OCI-LY7 (cell line): Measurements from ENCODE around the gene RXRA. TPM values are rescaled to one million over a fixed set of nuclear protein-coding genes. Genes with fewer than 3 reads are reported as not detected.
A peak's percentile ranks its signal among the peaks of the same experiment; 100 is the strongest.

ENCODE experiments used
- BruUV-seq: library from RNA; stranded (reverse); fragments of 400-500 nt; replicated peaks from 2 replicates; lab custom pipeline; 2021; lab: Mats Ljungman, UMichigan
- CTCF ChIA-PET: fragments of 300-600 bp; sonication (Branson Sonifier 250); formaldehyde crosslinking; loops from one replicate; lab custom pipeline; 2022; ENCODE audit warnings: antibody characterized with exemption; ENCODE audit not compliant: unreplicated experiment; lab: Charles Lee
- POLR2A ChIA-PET: fragments of 300-600 bp; sonication (Branson Sonifier 250); formaldehyde crosslinking; loops from one replicate; lab custom pipeline; 2022; ENCODE audit warnings: antibody characterized with exemption; lab: Charles Lee
- DNase-seq: peaks from one replicate; pipeline ENCODE4 v3.0.0-alpha.2; 2015; ENCODE audit warnings: low spot score
- H2AFZ ChIP-seq: fragments of 200-600 bp; sonication (generic), shearing (Covaris generic); 2 replicates; pipeline ENCODE4 v1.6.1; 2014; ENCODE audit warnings: mild to moderate bottlenecking, antibody characterized with exemption, low read length, moderate library complexity
- H3K27ac ChIP-seq: fragments of 200-600 bp; sonication (generic); 2 replicates; pipeline ENCODE4 v1.5.1; 2014; ENCODE audit warnings: mixed run types, low read depth, mild to moderate bottlenecking, moderate library complexity, low read length, inconsistent platforms; ENCODE audit not compliant: poor library complexity, severe bottlenecking
- H3K36me3 ChIP-seq: fragments of 200-600 bp; sonication (generic); 2 replicates; pipeline ENCODE4 v1.6.1; 2014; ENCODE audit warnings: mild to moderate bottlenecking, antibody characterized with exemption, low read length, moderate library complexity, mixed read lengths; ENCODE audit not compliant: insufficient read depth
- H3K4me1 ChIP-seq: fragments of 200-600 bp; sonication (generic); 2 replicates; pipeline ENCODE4 v1.5.1; 2014; ENCODE audit warnings: mild to moderate bottlenecking, low read length; ENCODE audit not compliant: insufficient read depth, poor library complexity, severe bottlenecking
- H3K4me2 ChIP-seq: fragments of 200-600 bp; sonication (generic); 2 replicates; pipeline ENCODE4 v1.6.1; 2014; ENCODE audit warnings: mild to moderate bottlenecking, low read length
- H3K4me3 ChIP-seq: fragments of 200-600 bp; sonication (generic); 2 replicates; pipeline ENCODE4 v1.5.1; 2014; ENCODE audit warnings: mild to moderate bottlenecking, low read depth, low read length; ENCODE audit not compliant: poor library complexity, severe bottlenecking
- H3K79me2 ChIP-seq: fragments of 200-600 bp; sonication (generic); 2 replicates; pipeline ENCODE4 v1.6.1; 2016; ENCODE audit warnings: low read depth, mild to moderate bottlenecking, low read length, moderate library complexity, mixed read lengths; ENCODE audit not compliant: insufficient read depth
- H3K9me2 ChIP-seq: fragments of 200-600 bp; sonication (generic); 2 replicates; pipeline ENCODE4 v1.6.1; 2016; ENCODE audit warnings: mild to moderate bottlenecking, low read length, mixed read lengths; ENCODE audit not compliant: insufficient read depth
- H3K9me3 ChIP-seq: fragments of 200-600 bp; sonication (generic); 2 replicates; pipeline ENCODE4 v1.6.1; 2014; ENCODE audit warnings: mild to moderate bottlenecking, mixed run types, low read length, mixed read lengths
- H4K20me1 ChIP-seq: fragments of 200-600 bp; sonication (generic); 2 replicates; pipeline ENCODE4 v1.6.1; 2014; ENCODE audit warnings: mild to moderate bottlenecking, antibody characterized with exemption, low read length, moderate library complexity, mixed read lengths; ENCODE audit not compliant: insufficient read depth
- CTCF ChIP-seq: fragments of 200-600 bp; sonication (generic); conservative IDR thresholded peaks from 2 replicates; pipeline ENCODE4 v1.5.1; 2014; ENCODE audit warnings: mild to moderate bottlenecking, antibody characterized with exemption, low read length, moderate library complexity, mixed read lengths
- EZH2phosphoT487 ChIP-seq: fragments of 200-600 bp; sonication (generic); IDR thresholded peaks from 2 replicates; pipeline ENCODE4 v1.6.1; 2018; ENCODE audit warnings: low read depth, borderline replicate concordance, mild to moderate bottlenecking, mixed run types, antibody characterized with exemption, low read length, moderate library complexity, mixed read lengths
- intact Hi-C: fragments of 100-400 bp; cut with micrococcal nuclease; formaldehyde crosslinking; loops from one replicate; pipeline ENCODE4 v1.10.0; 2022; ENCODE audit not compliant: unreplicated experiment
- total RNA-seq, 2 experiments: library from RNA; depleted of rRNA in 1 of 2; stranded (reverse); fragments of >200 nt in 1 of 2; shearing (Covaris generic) in 1 of 2; gene quantifications; 2 replicates each; pipeline ENCODE4 v1.2.3, GENCODE V29; 2014 to 2022

RXRA gene
- total RNA-seq, 2 experiments from 2014 or later, result 0.25 to 0.40 TPM

DNA sequence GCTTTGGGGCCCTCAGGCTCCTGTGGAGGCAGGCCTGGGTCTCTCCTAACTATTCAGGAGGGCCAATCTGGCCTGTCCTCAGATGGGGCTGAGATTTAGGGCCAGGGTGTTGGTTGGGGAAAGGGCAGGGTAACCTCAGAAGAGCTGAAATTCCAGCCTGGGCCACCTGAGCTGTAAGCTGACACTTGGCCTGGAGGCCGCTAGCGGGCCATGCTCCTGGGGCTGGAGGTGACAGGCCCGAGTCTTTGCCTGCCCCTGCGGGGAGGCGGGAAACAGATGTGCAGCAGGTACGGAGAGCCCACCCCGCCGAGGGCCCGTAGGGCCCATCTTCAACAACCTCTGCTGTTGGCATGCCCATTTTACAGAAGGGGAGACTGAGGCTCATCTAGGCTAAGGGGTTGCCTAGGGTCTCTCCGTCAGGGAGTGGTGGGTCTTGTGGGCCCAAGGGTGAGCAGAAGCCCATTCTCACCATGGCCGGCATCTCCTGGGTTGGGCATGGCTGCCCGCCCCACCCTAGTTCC, 69.5 kb downstream of the RXRA start:
- H3K79me2 ChIP-seq, result no peaks in the 10 kb centered on the region
- BruUV-seq, result no TSS peak

GRCh38 chr9:134396258-134396742, 70.0 kb downstream of the RXRA start:
- no peaks in the 10 kb centered on the region for H3K36me3 ChIP-seq
- H3K79me2 ChIP-seq, result no peaks in the 10 kb centered on the region
- peaks cover 17% of the 10 kb centered on the region for H3K4me1 ChIP-seq
- H3K9me2 ChIP-seq, result no peaks in the 10 kb centered on the region
- H4K20me1 ChIP-seq, result no peaks in the 10 kb centered on the region
- peak overlapping the region; percentile 48; the same call in 1 of the 2 replicates for H2AFZ ChIP-seq
- DNase-seq, result peak; percentile 61
- no TSS peak for BruUV-seq
- no peak overlapping the region for H3K27ac ChIP-seq
- peak overlapping the region; percentile 33 for H3K4me3 ChIP-seq
- peaks cover 10% of the 10 kb centered on the region for H3K9me3 ChIP-seq
- TF ChIP-seq CTCF, result no peak
- TF ChIP-seq EZH2phosphoT487, result no peak
- CTCF ChIA-PET, result interaction anchor here (0.6 to 0.8 kb wide), 2 partner anchors 10 to 225 kb away, joined by 3 read pairs; no protein-coding TSS in a partner anchor
- POLR2A ChIA-PET, result interaction anchor here (0.6 to 0.8 kb wide), 2 partner anchors 11 to 648 kb away, joined by 3 read pairs; no protein-coding TSS in a partner anchor
- peak overlapping the region; percentile 78 for H3K4me2 ChIP-seq
- intact Hi-C loops, result loop anchor here (2.0 kb wide), 1 partner anchor 23 kb away; no protein-coding TSS in a partner anchor

More for the DNA sequence above, 69.5 kb downstream of the RXRA start:
- ChIA-PET CTCF (interaction anchor here (0.6 to 0.8 kb wide), 2 partner anchors 10 to 225 kb away, joined by 3 read pairs; no protein-coding TSS in a partner anchor), POLR2A (interaction anchor here (0.8 kb wide), 1 partner anchor 11 kb away, joined by 3 read pairs; no protein-coding TSS in a partner anchor)
- H3K27ac ChIP-seq, result no peak overlapping the region
- no peaks in the 10 kb centered on the region for H3K9me2 ChIP-seq
- TF ChIP-seq EZH2phosphoT487, result no peak
- H3K4me3 ChIP-seq, result no peak overlapping the region
- no peak for DNase-seq
- peak overlapping the region; percentile 48; the same call in 1 of the 2 replicates for H2AFZ ChIP-seq
- intact Hi-C loops, result loop anchor here (2.0 kb wide), 1 partner anchor 23 kb away; no protein-coding TSS in a partner anchor
- no peaks in the 10 kb centered on the region for H4K20me1 ChIP-seq
- peaks cover 17% of the 10 kb centered on the region for H3K4me1 ChIP-seq
- no peaks in the 10 kb centered on the region for H3K36me3 ChIP-seq
- H3K4me2 ChIP-seq, result peak overlapping the region; percentile 78
- peaks cover 10% of the 10 kb centered on the region for H3K9me3 ChIP-seq

GRCh38 chr9:134396825-134397224, 70.6 kb downstream of the RXRA start:
- peak overlapping the region; percentile 48; the same call in 1 of the 2 replicates for H2AFZ ChIP-seq
- peak; percentile 34 for DNase-seq
- H3K27ac ChIP-seq, result no peak overlapping the region
- H3K4me1 ChIP-seq, result peaks cover 17% of the 10 kb centered on the region
- TF ChIP-seq CTCF (no peak), EZH2phosphoT487 (no peak)
- H3K79me2 ChIP-seq, result no peaks in the 10 kb centered on the region
- ChIA-PET CTCF (interaction anchor here (0.6 kb wide), 1 partner anchor 9 kb away, joined by 3 read pairs; no protein-coding TSS in a partner anchor), POLR2A (interaction anchor here (0.6 to 0.8 kb wide), 2 partner anchors 10 to 648 kb away, joined by 3 read pairs; no protein-coding TSS in a partner anchor)
- no TSS peak for BruUV-seq
- H3K4me2 ChIP-seq, result peak overlapping the region; percentile 78
- H3K9me2 ChIP-seq, result no peaks in the 10 kb centered on the region
- no peaks in the 10 kb centered on the region for H4K20me1 ChIP-seq
- peaks cover 10% of the 10 kb centered on the region for H3K9me3 ChIP-seq
- H3K36me3 ChIP-seq, result no peaks in the 10 kb centered on the region
- intact Hi-C loops, result loop anchor here (2.0 kb wide), 1 partner anchor 22 kb away; no protein-coding TSS in a partner anchor
- H3K4me3 ChIP-seq, result peak overlapping the region; percentile 33
